HepG2 (cell line): Measurements from ENCODE around the gene MEX3B. TPM values are rescaled to one million over a fixed set of nuclear protein-coding genes. Genes with fewer than 3 reads are reported as not detected.

ENCODE experiments used
- ATAC-seq: fragments of 200-7000 bp; cut with Tn5 transposase; 3 replicates; pipeline ENCODE4 v1.9.1; 2020; ENCODE audit warnings: mild to moderate bottlenecking, moderate library complexity
- BruUV-seq: library from RNA; stranded (reverse); fragments of 400-500 nt; replicated peaks from 2 replicates; lab custom pipeline; 2021; lab: Mats Ljungman, UMichigan
- CTCF ChIA-PET: fragments of 300-600 bp; formaldehyde crosslinking; extraction: SDS; loops from one replicate; lab custom pipeline; 2021; ENCODE audit warnings: low total read pairs, inconsistent platforms, low intra/inter-chr PET ratio; lab: Yijun Ruan, JAX
- POLR2A ChIA-PET: fragments of 350-600 bp; sonication (Branson Sonifier 250); formaldehyde crosslinking; loops from one replicate; lab custom pipeline; 2020; ENCODE audit warnings: antibody characterized with exemption, inconsistent platforms; lab: Yijun Ruan, JAX
- DNase-seq: peaks from one replicate; pipeline ENCODE4 v3.0.0-alpha.2; 2015; ENCODE audit warnings: low spot score
- FAIRE-seq: peaks from 3 replicates; lab custom pipeline; 2011; peaks lifted over from hg19 to GRCh38; lab: Jason Lieb, UNC
- H2AFZ ChIP-seq: one replicate; pipeline ENCODE4 v1.6.1; 2011; ENCODE audit warnings: low read length, inconsistent platforms
- H3K27ac ChIP-seq: fragments of 300-600 bp; 3 replicates; pipeline ENCODE4 v1.8.0; 2011; ENCODE audit warnings: mixed run types, mild to moderate bottlenecking, mixed read lengths, low read length, inconsistent platforms; ENCODE audit not compliant: insufficient read depth; ENCODE audit errors: extremely low read length
- H3K27me3 ChIP-seq, 2 experiments: fragments of 200-600 bp in 1 of 2; 2 replicates in 1 of 2; 3 replicates in 1 of 2; pipeline versions ENCODE4 v1.6.0 to v1.8.0; 2011; ENCODE audit warnings: low read length in 2 of 2, mild to moderate bottlenecking in 2 of 2, moderate library complexity in 2 of 2, inconsistent platforms in 1 of 2; ENCODE audit not compliant: insufficient read depth in 2 of 2, control insufficient read depth in 1 of 2
- H3K36me3 ChIP-seq, 2 experiments: fragments of 200-600 bp in 1 of 2; replicated peaks in 1 of 2; 2 replicates in 1 of 2; 3 replicates in 1 of 2; pipeline versions ENCODE4 v1.5.1 to v1.8.0; 2011; ENCODE audit warnings: low read length in 2 of 2, inconsistent platforms in 1 of 2; ENCODE audit not compliant: insufficient read depth in 2 of 2, control insufficient read depth in 1 of 2
- H3K4me1 ChIP-seq: 2 replicates; pipeline ENCODE4 v1.5.1; 2012; ENCODE audit warnings: low read length, inconsistent platforms; ENCODE audit not compliant: insufficient read depth
- H3K4me2 ChIP-seq: 2 replicates; pipeline ENCODE4 v1.6.0; 2011; ENCODE audit warnings: low read depth, low read length, inconsistent platforms
- H3K4me3 ChIP-seq, 3 experiments: fragments of 200-600 bp in 1 of 3; sonication (generic), shearing (Covaris generic) in 1 of 3; replicated peaks in 1 of 3; 2 replicates each; pipeline ENCODE4 v1.5.1; 2011 to 2016; ENCODE audit warnings: low read length in 3 of 3, inconsistent platforms in 2 of 3, low read depth in 2 of 3, mild to moderate bottlenecking in 2 of 3, control low read depth in 1 of 3, mixed read lengths in 1 of 3; ENCODE audit not compliant: insufficient read depth in 1 of 3
- H3K79me2 ChIP-seq: one replicate; pipeline ENCODE4 v1.6.1; 2011; ENCODE audit warnings: low read length, inconsistent platforms; ENCODE audit not compliant: insufficient read depth
- H3K9ac ChIP-seq: 2 replicates; pipeline ENCODE4 v1.6.0; 2011; ENCODE audit warnings: mild to moderate bottlenecking, low read depth, low read length, inconsistent platforms; ENCODE audit not compliant: insufficient read depth
- H3K9me3 ChIP-seq: 2 replicates; pipeline ENCODE4 v1.5.1; 2012; ENCODE audit warnings: mild to moderate bottlenecking, low read length
- H4K20me1 ChIP-seq: 2 replicates; pipeline ENCODE4 v1.6.0; 2011; ENCODE audit warnings: inconsistent platforms, mild to moderate bottlenecking, low read length, moderate library complexity; ENCODE audit not compliant: insufficient read depth
- BCL6 ChIP-seq: IDR thresholded peaks from 2 replicates; pipeline ENCODE4 v1.6.1; 2016; ENCODE audit warnings: missing genetic modification reagents, missing compliant biosample characterization
- CENPT ChIP-seq: sonication (generic); formaldehyde crosslinking; IDR thresholded peaks from 2 replicates; pipeline ENCODE4 v1.8.0; 2022; ENCODE audit warnings: low read depth, mild to moderate bottlenecking, moderate library complexity, missing genetic modification reagents
- HOXA9 ChIP-seq: sonication (generic); formaldehyde crosslinking; IDR thresholded peaks from 2 replicates; pipeline ENCODE4 v1.8.1; 2022; ENCODE audit warnings: missing genetic modification reagents, mild to moderate bottlenecking, moderate library complexity, borderline replicate concordance
- NONO ChIP-seq, 2 experiments: fragments of 450-650 bp in 1 of 2; sonication (generic) in 1 of 2; formaldehyde crosslinking in 1 of 2; IDR thresholded peaks in 1 of 2; conservative IDR thresholded peaks in 1 of 2; 2 replicates each; pipeline versions ENCODE4 v1.6.1 to v1.8.0; 2017 to 2022; ENCODE audit warnings: mild to moderate bottlenecking in 1 of 2, missing genetic modification reagents in 1 of 2, moderate library complexity in 1 of 2
- SNAI1 ChIP-seq: sonication (generic); formaldehyde crosslinking; IDR thresholded peaks from 2 replicates; pipeline ENCODE4 v1.5.0; 2020; ENCODE audit warnings: mild to moderate bottlenecking, missing genetic modification reagents, borderline replicate concordance
- ZFP82 ChIP-seq: sonication (generic); formaldehyde crosslinking; IDR thresholded peaks from 2 replicates; pipeline ENCODE4 v1.5.1; 2020; ENCODE audit warnings: mild to moderate bottlenecking, missing genetic modification reagents, borderline replicate concordance
- ZNF383 ChIP-seq: sonication (generic); formaldehyde crosslinking; IDR thresholded peaks from 2 replicates; pipeline ENCODE4 v1.4.0; 2020; ENCODE audit warnings: missing genetic modification reagents, mild to moderate bottlenecking, borderline replicate concordance
- ZNF749 ChIP-seq: sonication (generic); formaldehyde crosslinking; IDR thresholded peaks from 2 replicates; pipeline ENCODE4 v1.8.0; 2022; ENCODE audit warnings: mild to moderate bottlenecking, missing genetic modification reagents, moderate library complexity, borderline replicate concordance
- ZNF792 ChIP-seq: IDR thresholded peaks from 2 replicates; pipeline ENCODE4 v1.6.1; 2016
- WGBS: methylation state at CpG from one replicate; pipeline ENCODE4 v1.1.6; 2017; ENCODE audit warnings: low lambda C conversion rate; 5-methylcytosine and 5-hydroxymethylcytosine counted together
- in situ Hi-C: cut with HindIII; loops from 2 replicates; pipeline ENCODE4 v1.10.0; 2017; ENCODE audit warnings: low pct_unique_long_range_greater_than_20kb; ENCODE audit not compliant: extremely low pct_ligation_motif_present
- intact Hi-C: fragments of 100-400 bp; cut with micrococcal nuclease; formaldehyde crosslinking; loops from one replicate; pipeline ENCODE4 v1.10.0; 2022; ENCODE audit not compliant: unreplicated experiment
- polyA plus RNA-seq, 8 experiments: library from polyadenylated mRNA; depleted of rRNA in 3 of 8; stranded (reverse) in 7 of 8; unstranded in 1 of 8; fragments of >200 nt; fragmentation: Illumina TruSeq in 4 of 8; extraction: Trizol in 4 of 8; gene quantifications; 2 replicates each; pipeline versions ENCODE4 v1.2.1 to v1.2.3, GENCODE V29; 2011 to 2016; ENCODE audit warnings: low read depth in 4 of 8, missing spikeins in 1 of 8, mixed read lengths in 1 of 8; ENCODE audit not compliant: insufficient read depth in 1 of 8
- total RNA-seq, 5 experiments: library from RNA; depleted of rRNA; stranded (reverse); fragments of >200 nt; fragmentation: Illumina TruSeq; extraction: Trizol; gene quantifications; 2 replicates each; pipeline ENCODE4 v1.2.3, GENCODE V29; 2016; ENCODE audit warnings: low read depth in 1 of 5
- TF ChIP-seq, protein P1 (sequence below): sonication (generic); formaldehyde crosslinking; IDR thresholded peaks from 2 replicates; pipeline ENCODE4 v1.8.1; 2023; ENCODE audit warnings: mild to moderate bottlenecking, inconsistent platforms, moderate library complexity, missing genetic modification reagents, borderline replicate concordance
- TF ChIP-seq, protein P2 (sequence below): IDR thresholded peaks from 2 replicates; pipeline ENCODE4 v1.6.1; 2012; ENCODE audit warnings: low read depth, low read length, improper control_type of control experiment

Gene MEX3B
- total and polyA plus RNA-seq, 2 of the 13 experiments (the other 11 are each of a cell fraction or from before 2014, with no cell fraction given) = 0.48 to 0.62 TPM

DNA sequence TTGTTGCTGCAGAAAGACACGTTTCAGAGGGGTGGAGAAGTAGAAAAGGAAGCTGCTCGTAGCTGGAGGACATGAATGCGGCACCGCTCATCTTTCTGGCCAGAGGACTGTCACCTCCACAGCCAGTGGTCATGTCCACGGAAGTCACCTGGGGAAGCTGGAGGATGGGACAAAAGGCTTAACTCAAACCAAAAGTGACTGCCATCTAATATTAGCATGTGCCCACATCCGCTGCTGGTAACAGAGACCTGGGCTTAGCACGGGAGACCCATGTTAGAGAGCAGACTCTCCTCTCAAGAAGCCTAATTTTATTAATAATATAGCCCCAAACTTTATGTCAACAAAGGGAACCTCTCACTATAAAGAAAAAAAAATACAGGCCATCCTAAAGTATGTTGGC, 5.9 kb downstream of the MEX3B start:
- no peak overlapping the region for H3K4me2 ChIP-seq
- WGBS = 42% methylated on average over 7 of the region's 7 CpGs
- no peak overlapping the region for H3K9ac ChIP-seq
- H4K20me1 ChIP-seq = no peaks in the 10 kb centered on the region
- H3K9me3 ChIP-seq = no peaks in the 10 kb centered on the region
- ATAC-seq (no peak), FAIRE-seq (no peak), DNase-seq (no peak)
- H3K27me3 ChIP-seq = peaks cover 0 to 10% of the 10 kb centered on the region in 2 experiments; a peak in 1 of 5 replicates
- H3K4me1 ChIP-seq = peaks cover 11% of the 10 kb centered on the region
- POLR2A ChIA-PET = no interaction called here
- H3K79me2 ChIP-seq = no peaks in the 10 kb centered on the region
- in situ Hi-C loops (no loop called here), intact Hi-C loops (loop anchor here (2.0 kb wide), 1 partner anchor 73 kb away; no protein-coding TSS in a partner anchor)
- H3K36me3 ChIP-seq = no peaks in the 10 kb centered on the region
- no peak overlapping the region for H3K27ac ChIP-seq
- H2AFZ ChIP-seq = no peak overlapping the region
- CTCF ChIA-PET = no interaction called here
- H3K4me3 ChIP-seq = no peak overlapping the region
- BruUV-seq = no TSS peak
- TF ChIP-seq HOXA9 (CRISPR knock-in tag) (no peak), NONO (IDR thresholded peaks at IDR 0.05) (no peak), NONO (CRISPR knock-in tag; conservative IDR thresholded peaks at IDR 0.05) (no peak), SNAI1 (CRISPR knock-in tag) (no peak), CENPT (CRISPR knock-in tag) (no peak), ZNF749 (CRISPR knock-in tag) (no peak), ZNF383 (CRISPR knock-in tag) (no peak), ZNF792 (CRISPR knock-in tag) (no peak), ZFP82 (CRISPR knock-in tag) (no peak), BCL6 (no peak)
- TF ChIP-seq, protein P1, sequence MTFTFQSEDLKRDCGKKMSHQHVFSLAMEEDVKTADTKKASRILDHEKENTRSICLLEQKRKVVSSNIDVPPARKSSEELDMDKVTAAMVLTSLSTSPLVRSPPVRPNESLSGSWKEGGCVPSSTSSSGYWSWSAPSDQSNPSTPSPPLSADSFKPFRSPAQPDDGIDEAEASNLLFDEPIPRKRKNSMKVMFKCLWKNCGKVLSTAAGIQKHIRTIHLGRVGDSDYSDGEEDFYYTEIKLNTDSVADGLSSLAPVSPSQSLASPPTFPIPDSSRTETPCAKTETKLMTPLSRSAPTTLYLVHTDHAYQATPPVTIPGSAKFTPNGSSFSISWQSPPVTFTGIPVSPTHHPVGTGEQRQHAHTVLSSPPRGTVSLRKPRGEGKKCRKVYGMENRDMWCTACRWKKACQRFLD (CRISPR knock-in tag) = no peak
- TF ChIP-seq, protein P2, sequence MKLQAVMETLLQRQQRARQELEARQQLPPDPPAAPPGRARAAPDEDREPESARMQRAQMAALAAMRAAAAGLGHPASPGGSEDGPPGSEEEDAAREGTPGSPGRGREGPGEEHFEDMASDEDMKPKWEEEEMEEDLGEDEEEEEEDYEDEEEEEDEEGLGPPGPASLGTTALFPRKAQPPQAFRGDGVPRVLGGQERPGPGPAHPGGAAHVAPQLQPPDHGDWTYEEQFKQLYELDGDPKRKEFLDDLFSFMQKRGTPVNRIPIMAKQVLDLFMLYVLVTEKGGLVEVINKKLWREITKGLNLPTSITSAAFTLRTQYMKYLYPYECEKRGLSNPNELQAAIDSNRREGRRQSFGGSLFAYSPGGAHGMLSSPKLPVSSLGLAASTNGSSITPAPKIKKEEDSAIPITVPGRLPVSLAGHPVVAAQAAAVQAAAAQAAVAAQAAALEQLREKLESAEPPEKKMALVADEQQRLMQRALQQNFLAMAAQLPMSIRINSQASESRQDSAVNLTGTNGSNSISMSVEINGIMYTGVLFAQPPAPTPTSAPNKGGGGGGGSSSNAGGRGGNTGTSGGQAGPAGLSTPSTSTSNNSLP = no peak
